Tibial nerve (tissue), 3 donors: ENCODE measurements around the gene AGR3.

ENCODE experiments used
- CTCF ChIP-seq, 5 experiments: fragments of 200-600 bp in 3 of 5; fragments of 450-650 bp in 2 of 5; sonication (generic) in 3 of 5; IDR thresholded peaks; one replicate each; pipeline ENCODE4 v1.5.1; 2016 to 2019; ENCODE audit warnings: antibody characterized with exemption in 5 of 5, mild to moderate bottlenecking in 3 of 5, moderate library complexity in 2 of 5
- POLR2A ChIP-seq, 2 donors: fragments of 450-650 bp; IDR thresholded peaks; one replicate each; pipeline ENCODE4 v1.6.1; 2017; ENCODE audit warnings: antibody characterized with exemption in 2 of 2, mild to moderate bottlenecking in 2 of 2, moderate library complexity in 2 of 2

GRCh38 chr7:16826060-16826459, 55.7 kb downstream of the AGR3 start:
- TF ChIP-seq CTCF (IDR thresholded peaks at IDR 0.05) (no peak), POLR2A (IDR thresholded peaks at IDR 0.05) (no peak)
